ENCODE data around the gene SLC6A18.

DNA sequence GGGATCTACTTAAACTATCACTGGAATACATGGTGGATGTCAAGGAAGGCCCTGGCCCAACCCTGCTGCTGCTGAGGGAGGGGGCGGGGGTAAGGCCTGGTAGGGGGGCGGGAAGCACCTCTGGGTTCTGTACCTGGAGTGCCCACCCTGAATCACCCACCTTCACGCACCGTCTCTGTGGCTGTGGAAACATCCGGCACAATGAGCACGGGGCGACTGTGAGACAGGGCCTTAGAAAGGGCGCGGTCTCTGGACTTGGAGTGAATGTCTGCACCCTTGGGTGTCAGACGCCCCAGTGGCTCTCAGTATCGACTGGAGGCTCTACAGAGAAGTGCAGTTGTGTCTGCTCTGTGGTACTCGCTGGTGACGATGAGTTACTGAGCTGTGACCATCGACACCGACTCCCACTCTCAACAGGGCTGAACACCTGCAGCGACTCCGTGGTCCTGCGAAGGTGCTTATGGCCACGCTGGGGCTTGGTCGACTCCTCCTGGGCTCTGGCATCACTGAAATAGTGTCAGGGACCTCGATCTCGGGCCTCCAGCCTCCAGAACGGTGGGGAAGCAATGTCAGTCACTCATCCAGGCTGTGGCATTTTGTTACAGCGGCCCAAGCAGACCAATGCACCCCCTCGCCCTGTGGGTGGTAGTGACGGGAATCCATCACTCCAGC is 49.2 kb upstream of the SLC6A18 start:
- TF ChIP-seq POLR2AphosphoS5 (IDR thresholded peaks at IDR 0.05; ENCODE audit: low read depth, low read length) (no peak), TAF1 (IDR thresholded peaks at IDR 0.05; ENCODE audit: borderline replicate concordance, insufficient read depth, low read length) (no peak), SIN3A (IDR thresholded peaks at IDR 0.05; ENCODE audit: borderline replicate concordance, insufficient read depth, low read length) (no peak), FOXP2 (optimal IDR thresholded peaks at IDR 0.05; ENCODE audit: borderline replicate concordance, extremely low read depth, extremely low read length, insufficient read depth) (no peak)
- TF ChIP-seq, protein P1, sequence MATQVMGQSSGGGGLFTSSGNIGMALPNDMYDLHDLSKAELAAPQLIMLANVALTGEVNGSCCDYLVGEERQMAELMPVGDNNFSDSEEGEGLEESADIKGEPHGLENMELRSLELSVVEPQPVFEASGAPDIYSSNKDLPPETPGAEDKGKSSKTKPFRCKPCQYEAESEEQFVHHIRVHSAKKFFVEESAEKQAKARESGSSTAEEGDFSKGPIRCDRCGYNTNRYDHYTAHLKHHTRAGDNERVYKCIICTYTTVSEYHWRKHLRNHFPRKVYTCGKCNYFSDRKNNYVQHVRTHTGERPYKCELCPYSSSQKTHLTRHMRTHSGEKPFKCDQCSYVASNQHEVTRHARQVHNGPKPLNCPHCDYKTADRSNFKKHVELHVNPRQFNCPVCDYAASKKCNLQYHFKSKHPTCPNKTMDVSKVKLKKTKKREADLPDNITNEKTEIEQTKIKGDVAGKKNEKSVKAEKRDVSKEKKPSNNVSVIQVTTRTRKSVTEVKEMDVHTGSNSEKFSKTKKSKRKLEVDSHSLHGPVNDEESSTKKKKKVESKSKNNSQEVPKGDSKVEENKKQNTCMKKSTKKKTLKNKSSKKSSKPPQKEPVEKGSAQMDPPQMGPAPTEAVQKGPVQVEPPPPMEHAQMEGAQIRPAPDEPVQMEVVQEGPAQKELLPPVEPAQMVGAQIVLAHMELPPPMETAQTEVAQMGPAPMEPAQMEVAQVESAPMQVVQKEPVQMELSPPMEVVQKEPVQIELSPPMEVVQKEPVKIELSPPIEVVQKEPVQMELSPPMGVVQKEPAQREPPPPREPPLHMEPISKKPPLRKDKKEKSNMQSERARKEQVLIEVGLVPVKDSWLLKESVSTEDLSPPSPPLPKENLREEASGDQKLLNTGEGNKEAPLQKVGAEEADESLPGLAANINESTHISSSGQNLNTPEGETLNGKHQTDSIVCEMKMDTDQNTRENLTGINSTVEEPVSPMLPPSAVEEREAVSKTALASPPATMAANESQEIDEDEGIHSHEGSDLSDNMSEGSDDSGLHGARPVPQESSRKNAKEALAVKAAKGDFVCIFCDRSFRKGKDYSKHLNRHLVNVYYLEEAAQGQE (IDR thresholded peaks at IDR 0.05; ENCODE audit: insufficient read depth in 1 of 2, low read depth in 2 of 2, low read length in 2 of 2): no peak

All from PFSK-1 (cell line).